Fibroblast of lung (primary cell): Measurements from ENCODE around the gene RXRA. TPM values are rescaled to one million over a fixed set of nuclear protein-coding genes. Genes with fewer than 3 reads are reported as not detected.

Source experiments
- DNase-seq, 2 donors: peaks; one replicate each; pipeline versions ENCODE4 v3.0.0 to v3.0.0-alpha.2; 2010; ENCODE audit warnings: low read depth in 2 of 2
- H2AFZ ChIP-seq: 2 replicates; pipeline ENCODE4 v1.5.1; 2012; ENCODE audit warnings: low read length, control low read depth, inconsistent platforms
- H3K27ac ChIP-seq: 2 replicates; pipeline ENCODE4 v1.5.1; 2011; ENCODE audit warnings: low read length, control low read depth; ENCODE audit not compliant: insufficient read depth
- H3K27me3 ChIP-seq: 2 replicates; pipeline ENCODE4 v1.5.1; 2011; ENCODE audit warnings: mild to moderate bottlenecking, low read length; ENCODE audit not compliant: control insufficient read depth, insufficient read depth
- H3K36me3 ChIP-seq: 2 replicates; pipeline ENCODE4 v1.5.1; 2011; ENCODE audit warnings: low read length; ENCODE audit not compliant: control insufficient read depth, insufficient read depth
- H3K4me1 ChIP-seq: 2 replicates; pipeline ENCODE4 v1.5.1; 2011; ENCODE audit warnings: low read length; ENCODE audit not compliant: control insufficient read depth, insufficient read depth; ENCODE audit errors: extremely low read depth
- H3K4me2 ChIP-seq: 2 replicates; pipeline ENCODE4 v1.5.1; 2011; ENCODE audit warnings: low read length, control low read depth; ENCODE audit not compliant: insufficient read depth; ENCODE audit errors: extremely low read depth
- H3K4me3 ChIP-seq, 4 experiments: fragments of 200-600 bp in 1 of 4; sonication (generic) in 1 of 4; replicated peaks in 1 of 4; 2 replicates each; pipeline ENCODE4 v1.5.1; 2011 to 2016; ENCODE audit warnings: low read length in 4 of 4, low read depth in 3 of 4, mild to moderate bottlenecking in 3 of 4, control low read depth in 2 of 4, inconsistent platforms in 1 of 4, mixed read lengths in 1 of 4; ENCODE audit not compliant: insufficient read depth in 1 of 4; ENCODE audit errors: control extremely low read depth in 1 of 4
- H3K79me2 ChIP-seq: 2 replicates; pipeline ENCODE4 v1.5.1; 2012; ENCODE audit warnings: mild to moderate bottlenecking, low read length, inconsistent platforms; ENCODE audit not compliant: control insufficient read depth, insufficient read depth
- H3K9ac ChIP-seq: 2 replicates; pipeline ENCODE4 v1.5.1; 2011; ENCODE audit warnings: mild to moderate bottlenecking, low read length, control low read depth; ENCODE audit not compliant: insufficient read depth
- H3K9me3 ChIP-seq: 2 replicates; pipeline ENCODE4 v1.5.1; 2012; ENCODE audit warnings: low read depth, low read length; ENCODE audit not compliant: control insufficient read depth, insufficient read depth
- H4K20me1 ChIP-seq: 2 replicates; pipeline ENCODE4 v1.5.1; 2011; ENCODE audit warnings: low read length; ENCODE audit not compliant: control insufficient read depth, insufficient read depth; ENCODE audit errors: extremely low read depth
- CTCF ChIP-seq, 2 donors: IDR thresholded peaks in 1 of 2; conservative IDR thresholded peaks in 1 of 2; 1 replicate in 1 of 2; 2 replicates in 1 of 2; pipeline ENCODE4 v1.5.1; 2011 to 2012; ENCODE audit warnings: low read length in 2 of 2, control low read depth in 1 of 2, inconsistent platforms in 1 of 2, low read depth in 1 of 2, mild to moderate bottlenecking in 1 of 2
- EZH2 ChIP-seq: IDR thresholded peaks from 2 replicates; pipeline ENCODE4 v1.5.1; 2012; ENCODE audit warnings: low read length, control low read depth, mild to moderate bottlenecking; ENCODE audit errors: missing control alignments
- polyA plus RNA-seq, 2 donors: library from polyadenylated mRNA; depleted of rRNA in 1 of 2; stranded (reverse) in 1 of 2; unstranded in 1 of 2; fragments of >200 nt; gene quantifications; 2 replicates each; pipeline ENCODE4 v1.2.1, GENCODE V29; 2011 to 2012; ENCODE audit warnings: missing spikeins in 1 of 2
- total RNA-seq: library from RNA; depleted of rRNA; stranded (reverse); fragments of >200 nt; gene quantifications from 2 replicates; pipeline ENCODE4 v1.2.1, GENCODE V29; 2014

Gene RXRA
- total and polyA plus RNA-seq, 2 donors (not counting 1 experiment from before 2014, with no cell fraction given): 13.3 to 14.9 TPM

- Histone ChIP-seq H3K9ac (no peak overlapping the region), H3K4me3 (no peak overlapping the region), H3K79me2 (peaks cover 12% of the 10 kb centered on the region), H3K4me1 (no peaks in the 10 kb centered on the region), H2AFZ (no peak overlapping the region), H3K9me3 (no peaks in the 10 kb centered on the region), H4K20me1 (no peaks in the 10 kb centered on the region), H3K36me3 (no peaks in the 10 kb centered on the region), H3K27me3 (no peaks in the 10 kb centered on the region), H3K4me2 (no peak overlapping the region), H3K27ac (no peak overlapping the region)
- TF ChIP-seq CTCF (conservative IDR thresholded peaks at IDR 0.05 in 1 of 2, IDR thresholded peaks at IDR 0.05 in 1 of 2; ENCODE audit: low read depth in 1 of 2, low read length in 2 of 2) (no peak), EZH2 (no peak)
- DNase-seq: no peak
Observed at GRCh38 chr9:134353539-134353938, 27.3 kb downstream of the RXRA start.

GRCh38 chr9:134355158-134355557 is 28.9 kb downstream of the RXRA start:
- no peak for DNase-seq
- no peaks in the 10 kb centered on the region for H3K27me3 ChIP-seq
- H4K20me1 ChIP-seq: no peaks in the 10 kb centered on the region
- no peaks in the 10 kb centered on the region for H3K36me3 ChIP-seq
- no peaks in the 10 kb centered on the region for H3K9me3 ChIP-seq
- no peak overlapping the region for H3K4me2 ChIP-seq
- no peak overlapping the region for H3K4me3 ChIP-seq
- H3K27ac ChIP-seq: no peak overlapping the region
- no peak overlapping the region for H3K9ac ChIP-seq
- H2AFZ ChIP-seq: no peak overlapping the region
- H3K4me1 ChIP-seq: no peaks in the 10 kb centered on the region
- no peak for TF ChIP-seq EZH2
- TF ChIP-seq CTCF (conservative IDR thresholded peaks at IDR 0.05 in 1 of 2, IDR thresholded peaks at IDR 0.05 in 1 of 2; ENCODE audit: low read depth in 1 of 2, low read length in 2 of 2): no peak
- H3K79me2 ChIP-seq: peaks cover 7% of the 10 kb centered on the region

- Histone ChIP-seq H3K9ac (no peak overlapping the region), H3K4me1 (no peaks in the 10 kb centered on the region), H3K27ac (no peak overlapping the region), H3K9me3 (no peaks in the 10 kb centered on the region), H3K27me3 (no peaks in the 10 kb centered on the region), H3K4me2 (no peak overlapping the region), H4K20me1 (no peaks in the 10 kb centered on the region), H3K79me2 (peaks cover 5% of the 10 kb centered on the region), H2AFZ (no peak overlapping the region), H3K4me3 (no peak overlapping the region), H3K36me3 (no peaks in the 10 kb centered on the region)
- TF ChIP-seq EZH2 (no peak), CTCF (conservative IDR thresholded peaks at IDR 0.05 in 1 of 2, IDR thresholded peaks at IDR 0.05 in 1 of 2; ENCODE audit: low read depth in 1 of 2, low read length in 2 of 2) (no peak)
- DNase-seq: no peak
Observed at GRCh38 chr9:134355561-134356279, 29.5 kb downstream of the RXRA start.
